8988T (cell line): ENCODE results near the gene RWDD1.

Experiments
- DNase-seq: peaks from one replicate; pipeline ENCODE4 v3.0.0; 2011

The RWDD1 gene, protein sequence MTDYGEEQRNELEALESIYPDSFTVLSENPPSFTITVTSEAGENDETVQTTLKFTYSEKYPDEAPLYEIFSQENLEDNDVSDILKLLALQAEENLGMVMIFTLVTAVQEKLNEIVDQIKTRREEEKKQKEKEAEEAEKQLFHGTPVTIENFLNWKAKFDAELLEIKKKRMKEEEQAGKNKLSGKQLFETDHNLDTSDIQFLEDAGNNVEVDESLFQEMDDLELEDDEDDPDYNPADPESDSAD

DNA sequence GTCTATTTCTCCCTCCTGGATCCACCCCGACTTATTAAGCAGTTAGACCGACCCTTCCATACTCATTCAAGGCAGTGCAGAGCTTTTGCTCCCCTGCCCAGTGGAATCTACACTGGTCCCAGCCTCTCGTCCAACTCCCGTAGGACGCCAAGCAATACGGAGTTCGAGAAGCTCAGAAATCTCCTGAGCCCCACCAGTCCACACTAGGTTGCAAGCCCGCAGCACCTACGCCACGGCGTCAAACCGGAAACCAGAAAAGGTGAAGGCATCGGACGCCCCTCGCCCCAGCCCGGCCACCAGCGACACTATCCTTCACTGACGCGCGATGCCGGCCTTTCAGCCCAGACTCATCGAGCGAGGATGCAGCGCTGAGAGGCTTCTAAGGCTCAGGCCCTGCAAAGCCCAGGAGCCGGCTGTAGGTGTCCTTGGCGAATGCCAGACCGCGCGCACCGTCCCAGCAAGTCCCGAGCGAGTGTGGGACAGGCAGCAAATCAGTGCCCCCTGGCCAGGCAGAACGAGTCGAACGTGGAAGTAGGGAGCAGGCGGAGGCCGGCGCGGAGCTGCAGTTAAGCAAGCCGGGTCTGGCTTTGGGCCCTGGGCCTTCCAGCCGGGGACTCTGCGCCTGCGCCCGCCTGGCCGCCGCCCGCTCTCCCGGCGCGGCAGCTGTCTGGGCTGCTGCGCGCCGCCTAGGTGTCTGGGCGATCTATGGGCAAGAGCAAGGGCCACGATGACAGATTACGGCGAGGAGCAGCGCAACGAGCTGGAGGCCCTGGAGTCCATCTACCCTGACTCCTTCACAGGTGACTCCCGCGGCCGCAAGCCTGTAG, at the start of gene RWDD1:
RWDD1 (plus strand) TSS at position 649 of the 827 bp plus-strand sequence; CDS start at position 728, 79 bp downstream.
- peak; percentile 82 for DNase-seq

DNA sequence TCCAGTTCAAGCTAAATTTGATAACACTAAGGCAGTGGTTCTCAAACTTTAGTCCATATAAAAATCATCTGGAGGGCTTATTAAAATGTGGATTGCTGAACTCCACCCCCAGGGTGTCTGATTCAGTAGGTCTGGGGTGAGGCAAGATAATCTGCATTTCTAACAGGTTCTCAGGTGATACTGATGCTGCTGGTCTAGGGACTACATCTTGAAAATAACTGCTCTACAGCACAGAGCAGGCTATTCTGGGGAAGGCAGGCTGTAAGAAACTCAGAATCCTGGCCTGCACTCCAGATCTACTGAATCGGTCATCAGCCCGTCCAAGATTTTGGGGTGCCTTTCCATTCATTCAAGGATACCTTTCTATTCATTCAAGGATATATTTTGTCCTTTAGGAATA, 48.4 kb upstream of the RWDD1 start:
- DNase-seq: no peak

DNA sequence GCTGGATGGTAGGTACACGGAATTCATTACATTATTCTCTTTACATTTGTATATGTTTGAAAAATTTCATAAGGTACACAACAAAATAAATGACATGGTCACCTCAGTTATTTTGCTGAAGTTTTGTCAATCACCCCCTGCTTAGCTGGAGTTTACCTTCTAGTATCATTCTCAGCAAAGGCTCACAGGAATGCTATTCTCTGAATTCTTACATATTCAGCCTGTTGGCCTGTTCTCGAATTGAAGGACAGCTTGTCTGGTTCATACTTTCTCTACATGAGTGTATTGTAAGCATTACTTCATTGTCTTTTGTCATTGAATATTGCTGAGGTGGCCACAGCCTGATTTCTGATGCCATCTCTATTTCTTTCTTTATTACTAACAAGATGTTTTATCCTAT, 47.1 kb upstream of the RWDD1 start:
- DNase-seq: no peak

DNA sequence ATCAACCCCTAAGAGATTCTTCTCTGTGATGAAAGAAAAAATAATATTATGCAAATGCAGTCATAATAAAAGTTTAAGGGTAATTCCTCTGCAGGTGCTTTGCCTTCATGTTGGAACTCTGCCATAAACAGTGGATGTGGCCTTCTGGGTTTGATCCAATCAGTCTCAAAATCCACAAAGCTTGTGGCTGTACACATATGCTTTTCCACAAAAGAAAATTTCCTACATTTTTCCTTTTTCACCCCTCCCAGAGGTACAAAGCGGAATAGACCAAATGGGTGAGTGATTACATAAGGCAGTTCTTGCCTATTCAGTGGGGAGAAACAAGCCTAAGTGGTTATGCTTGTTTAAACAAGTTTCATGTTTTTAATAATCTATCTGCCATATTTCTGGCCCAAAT, 43.2 kb upstream of the RWDD1 start:
- no peak for DNase-seq

DNA sequence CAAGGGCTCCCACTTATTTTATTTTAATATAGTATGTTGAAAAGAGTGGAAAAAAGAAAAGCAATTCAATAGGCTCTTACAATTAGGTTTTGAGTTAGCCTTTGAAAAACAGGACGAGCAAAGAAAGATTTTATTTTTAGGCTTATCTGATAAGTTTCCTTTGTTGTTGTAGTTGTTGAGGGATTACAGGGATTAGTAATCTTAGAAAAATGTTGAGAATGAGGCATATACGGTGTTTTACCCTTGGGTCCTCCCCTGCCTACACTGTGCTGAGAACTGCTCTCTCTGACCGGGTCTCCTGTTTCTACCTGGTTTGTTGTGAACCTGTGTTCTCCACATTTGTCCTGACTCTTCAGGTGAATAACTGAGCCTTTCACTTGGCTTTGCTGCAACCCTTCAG, 42.5 kb upstream of the RWDD1 start:
- DNase-seq: no peak

DNA sequence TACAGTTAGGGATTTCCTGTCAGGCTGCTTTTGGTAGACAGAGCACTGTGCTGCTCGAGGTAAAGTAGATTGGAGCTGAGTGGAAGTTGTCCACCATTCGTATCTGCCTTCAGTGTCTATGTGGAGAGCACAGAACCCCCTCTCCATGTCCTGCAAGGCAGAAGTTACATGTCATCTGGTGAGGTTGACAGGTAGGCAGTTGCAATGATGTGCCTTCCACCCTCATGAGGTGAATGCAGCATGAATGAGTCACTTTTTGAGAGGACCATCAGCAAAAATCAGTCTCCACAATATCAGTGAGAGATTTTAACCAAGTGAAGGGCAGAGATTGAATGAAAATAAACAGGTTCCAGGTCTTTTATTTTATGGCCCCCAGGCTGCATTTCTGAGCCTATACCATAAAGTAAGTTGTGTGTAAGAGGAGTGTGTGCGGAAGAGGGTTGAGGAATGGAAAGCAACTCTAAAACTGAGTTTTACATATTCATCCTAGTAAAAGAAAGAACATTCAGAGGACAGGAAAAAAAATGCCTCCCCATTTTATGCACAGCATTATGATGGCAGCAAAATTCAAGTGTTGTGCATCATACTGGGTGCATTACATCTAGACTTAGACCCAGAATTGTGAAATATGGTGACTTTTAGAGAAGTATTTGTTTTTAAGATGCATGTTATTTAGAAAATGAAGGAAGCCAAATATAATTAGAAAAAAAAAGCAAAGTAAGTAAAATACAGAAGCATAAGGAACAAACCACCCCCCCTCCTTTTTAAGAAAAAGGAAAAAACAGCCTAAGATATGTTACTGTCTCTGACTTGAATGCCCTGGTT, 41.6 kb upstream of the RWDD1 start:
- DNase-seq: no peak

DNA sequence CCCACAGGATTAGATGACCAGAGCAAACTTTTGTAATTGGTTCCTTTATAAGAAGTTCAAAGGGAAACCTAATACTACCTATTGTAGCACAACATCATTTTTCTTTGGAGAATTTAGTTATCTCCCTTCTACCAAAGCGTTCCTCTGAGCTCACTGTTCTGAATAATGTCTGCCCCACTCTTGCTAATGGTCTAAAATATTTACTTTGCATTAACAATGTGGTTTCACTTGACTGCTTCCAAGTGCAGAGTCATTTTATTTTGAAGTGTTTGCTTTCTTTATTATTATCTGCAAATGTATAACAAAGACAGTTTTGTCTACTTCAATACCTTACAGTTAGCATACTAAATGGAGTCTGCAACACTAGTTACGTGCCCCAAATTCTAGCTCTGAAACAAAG, 40.9 kb upstream of the RWDD1 start:
- DNase-seq: no peak

DNA sequence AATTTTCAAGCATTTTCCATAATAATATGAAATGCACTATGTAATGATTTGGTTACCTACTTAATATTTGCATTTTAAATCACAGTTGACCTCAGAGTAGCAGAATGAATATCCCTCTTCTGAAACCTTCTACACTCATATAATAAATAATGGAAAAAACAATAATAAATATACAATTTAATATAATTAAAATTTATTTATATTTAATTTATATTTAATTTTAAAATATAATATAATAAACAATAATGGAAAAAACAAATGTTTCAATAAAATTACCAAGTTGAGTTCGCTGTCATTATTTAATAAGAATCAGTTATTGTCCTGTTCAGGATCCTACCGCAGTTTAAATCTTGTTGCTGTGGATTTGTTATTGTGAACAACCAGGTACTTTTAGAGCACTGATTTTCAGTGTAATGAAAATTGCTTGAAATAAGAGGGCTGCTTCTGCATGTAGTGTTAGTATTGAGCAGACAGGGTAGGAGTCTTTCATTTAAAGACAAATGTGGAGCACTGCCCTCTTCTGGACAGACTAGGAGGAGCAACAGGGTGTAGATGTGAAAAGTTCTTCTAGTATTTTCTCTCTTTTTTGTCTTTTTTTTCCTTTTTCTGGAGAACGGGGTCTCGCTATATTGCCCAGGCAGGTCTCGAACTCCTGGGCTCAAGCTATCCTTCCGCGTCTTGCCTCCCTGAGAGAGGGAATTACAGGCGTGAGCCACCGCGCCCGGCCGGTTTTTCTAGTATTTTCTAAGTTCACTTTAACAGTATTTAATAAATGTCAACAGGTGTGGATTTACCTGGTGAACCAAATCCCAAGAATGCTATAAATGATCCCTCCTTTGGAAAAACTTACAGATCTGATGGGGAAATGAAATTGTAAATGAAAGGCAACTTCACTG, 39.4 kb upstream of the RWDD1 start:
- DNase-seq: peak; percentile 17

DNA sequence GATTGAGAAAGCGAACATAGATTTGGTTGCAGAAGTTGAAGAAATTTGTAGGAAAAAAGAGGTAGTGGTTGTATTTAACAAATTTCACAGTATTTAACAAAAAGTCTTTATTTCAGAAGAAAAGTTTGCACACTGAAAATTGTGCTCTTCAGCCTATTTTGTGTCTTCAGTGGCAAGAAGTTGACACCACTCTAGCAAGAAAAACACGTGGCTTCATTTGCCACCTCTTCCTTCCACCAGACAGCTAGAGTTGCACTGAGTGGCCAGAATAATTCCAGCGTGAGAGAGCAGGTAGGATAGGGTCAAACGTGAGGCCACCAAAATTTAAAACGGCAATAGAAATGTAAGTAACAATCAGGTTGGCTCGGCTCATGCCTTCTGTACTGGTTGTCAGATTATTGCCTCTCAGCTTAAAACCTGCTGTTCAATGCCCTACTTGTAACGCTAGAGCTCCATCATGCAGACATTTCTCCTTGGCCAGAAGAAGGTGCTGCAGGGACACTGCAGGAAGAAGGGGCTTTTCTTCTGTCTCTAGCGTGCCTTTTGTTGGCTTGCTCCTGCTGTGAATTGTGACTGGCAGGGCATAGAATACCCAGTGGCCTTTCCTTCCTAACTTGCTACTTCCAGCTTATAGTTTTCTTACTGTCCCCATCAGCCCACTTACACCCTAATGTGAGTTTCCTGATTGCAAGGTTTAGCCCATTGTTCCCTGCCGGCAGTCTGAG, 37.9 kb upstream of the RWDD1 start:
- no peak for DNase-seq

DNA sequence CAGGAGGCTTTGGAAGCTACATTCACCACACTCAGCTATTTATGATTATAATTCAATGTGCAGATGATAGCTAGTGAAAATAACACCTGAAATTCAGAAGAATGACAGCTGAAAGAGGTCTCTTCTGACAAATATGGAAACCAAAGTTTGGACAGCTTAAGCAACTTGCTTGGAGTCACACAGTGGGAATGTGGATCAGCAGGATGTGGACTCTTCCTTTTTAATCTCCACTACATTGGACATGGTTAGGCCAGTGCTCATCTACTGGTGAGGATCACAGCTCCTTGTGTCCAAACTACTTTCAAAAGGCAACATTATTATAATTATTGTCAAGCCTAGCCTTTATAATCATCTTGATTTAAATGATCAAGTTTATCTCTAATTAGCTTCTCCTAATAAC, 36.2 kb upstream of the RWDD1 start:
- DNase-seq: no peak

DNA sequence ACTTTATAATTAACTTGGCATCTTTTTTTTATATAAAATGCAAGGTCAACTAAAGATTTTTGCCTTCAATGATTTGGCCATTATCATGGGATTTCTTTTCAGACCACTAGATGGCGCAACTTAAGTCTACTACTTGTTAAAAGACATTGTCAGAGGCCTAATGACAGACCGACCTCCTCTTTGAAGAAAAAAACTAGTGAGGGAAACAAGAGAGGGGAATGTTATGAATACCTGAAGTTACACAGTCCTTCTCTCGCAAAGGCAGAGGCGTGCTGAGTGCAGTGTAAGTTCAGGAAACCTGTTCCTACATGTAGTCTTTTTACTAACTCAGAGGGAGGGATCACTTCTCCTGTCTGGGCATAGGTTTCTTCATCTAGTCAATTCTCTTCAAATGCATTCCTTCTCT, 35.1 kb upstream of the RWDD1 start:
- DNase-seq: no peak

DNA sequence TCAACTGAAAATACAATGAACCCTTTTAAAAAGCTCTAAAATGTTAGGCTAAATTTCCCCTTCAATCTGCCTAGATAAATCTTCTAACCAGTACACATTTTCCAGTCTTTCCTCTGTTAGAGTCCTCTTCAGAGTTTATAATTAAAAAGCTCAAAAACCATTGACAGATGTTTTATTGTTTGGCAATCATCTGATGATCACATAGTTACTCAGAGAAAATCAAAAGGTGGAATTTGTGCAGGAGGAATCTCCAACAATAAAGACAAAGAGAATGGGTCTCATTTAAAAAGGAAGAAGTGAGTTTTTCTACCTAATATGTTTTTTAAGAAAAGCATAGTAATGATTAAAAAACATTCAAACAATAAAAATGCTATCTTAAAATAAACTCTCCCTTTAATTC, 28.9 kb upstream of the RWDD1 start:
- DNase-seq: no peak

DNA sequence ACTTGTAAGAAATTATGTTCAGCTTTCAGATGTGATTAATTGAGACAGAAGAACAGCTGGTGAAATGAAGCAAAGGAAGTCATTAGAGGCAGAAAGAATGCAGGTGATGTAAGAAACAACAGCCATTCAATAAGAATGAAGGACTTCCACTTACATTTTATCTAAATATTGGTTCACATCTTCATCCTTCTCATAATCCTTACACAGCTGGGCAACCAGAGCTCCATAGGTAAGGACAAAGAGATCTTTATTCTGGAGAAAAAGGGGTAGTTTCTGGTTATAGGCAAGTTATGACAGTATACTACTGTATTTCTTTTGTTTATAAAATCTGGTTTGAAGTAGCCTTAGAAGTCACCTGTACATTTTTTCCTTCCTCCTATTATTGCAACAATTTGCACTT, 28.2 kb upstream of the RWDD1 start:
- no peak for DNase-seq

DNA sequence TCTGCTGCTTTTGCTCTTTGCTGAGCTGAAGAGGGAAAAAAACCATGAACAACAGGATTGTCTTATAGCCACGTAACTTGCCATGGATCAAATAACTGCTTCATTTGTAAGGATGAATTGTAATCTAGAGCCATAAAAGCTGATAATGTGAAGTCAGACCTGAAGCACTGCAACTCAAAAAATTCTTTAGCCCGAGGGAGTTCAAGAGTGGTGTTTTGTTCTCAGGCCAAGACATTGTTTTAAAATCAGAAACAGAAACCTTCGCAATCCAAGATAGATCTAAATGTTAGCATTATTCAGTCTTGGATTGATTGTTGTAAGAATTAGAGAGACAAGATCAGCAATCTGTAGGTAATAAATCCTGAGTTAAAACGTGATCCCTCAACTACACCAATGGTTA, 25.7 kb upstream of the RWDD1 start, which contains the start of gene TRAPPC3L:
TRAPPC3L (minus strand) TSS at position 34 of the 400 bp plus-strand sequence. CDS start 170 bp downstream, outside the sequence.
- no peak for DNase-seq

DNA sequence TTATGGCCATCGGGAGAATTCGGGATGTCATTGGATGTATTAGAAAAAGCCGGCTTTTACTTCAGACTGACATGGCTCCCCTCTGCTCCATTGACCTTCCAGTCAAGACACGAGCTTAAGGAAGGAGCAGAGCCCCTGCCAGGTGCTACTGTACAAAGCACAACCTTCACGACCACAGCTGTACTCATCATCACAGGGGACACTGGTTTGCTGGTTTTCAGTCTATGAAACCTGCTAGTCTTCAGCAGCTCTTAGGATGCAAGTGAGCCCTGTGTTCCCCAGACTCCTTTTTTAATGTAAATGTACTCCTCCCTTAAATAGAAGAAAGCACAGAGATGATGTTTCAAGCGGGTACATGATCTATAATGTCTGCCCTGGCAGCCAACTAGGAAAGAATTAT, 23.9 kb upstream of the RWDD1 start:
- no peak for DNase-seq

DNA sequence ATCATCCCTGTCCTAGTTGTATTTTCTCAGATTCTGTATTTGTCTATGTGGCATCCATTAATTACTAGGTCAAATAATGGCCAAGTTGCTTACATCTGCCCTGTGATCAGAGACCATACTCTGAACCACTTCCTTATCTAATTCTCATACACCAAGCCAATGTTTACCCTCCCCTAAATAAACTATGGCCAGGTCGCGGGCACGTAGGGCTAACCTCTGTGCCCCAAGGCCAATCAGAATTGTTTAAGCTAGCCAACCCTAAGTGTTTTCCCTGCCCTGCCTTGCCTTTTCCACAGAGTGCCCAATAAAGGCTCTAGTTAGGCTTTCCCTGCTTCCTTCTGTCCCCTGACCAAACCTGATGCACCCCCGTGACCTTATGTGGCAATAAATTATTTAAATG, 20.5 kb upstream of the RWDD1 start:
- DNase-seq: no peak

DNA sequence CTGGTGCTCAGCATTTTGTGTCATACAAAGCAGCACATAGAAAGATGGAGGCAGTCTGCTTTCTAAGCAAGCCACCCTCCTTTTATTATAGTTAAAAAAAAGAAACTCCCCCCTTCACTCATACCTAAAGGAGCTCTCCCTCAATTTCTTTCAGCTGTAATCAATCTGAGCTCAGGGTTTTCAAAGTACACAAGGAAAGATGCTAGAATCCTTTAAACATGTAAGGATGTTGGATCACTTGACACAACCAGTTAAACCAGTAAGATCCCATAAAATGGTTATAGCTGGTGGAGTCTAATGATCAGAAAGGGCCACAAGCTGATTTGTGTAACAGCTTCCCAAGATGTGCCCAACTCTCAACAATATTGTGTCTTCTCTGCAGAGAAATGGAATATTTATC, 17.9 kb upstream of the RWDD1 start, which contains the start of gene CALHM4:
CALHM4 (plus strand) TSS at position 301 of the 400 bp plus-strand sequence; CDS start at position 344, 43 bp downstream.
- DNase-seq: no peak

DNA sequence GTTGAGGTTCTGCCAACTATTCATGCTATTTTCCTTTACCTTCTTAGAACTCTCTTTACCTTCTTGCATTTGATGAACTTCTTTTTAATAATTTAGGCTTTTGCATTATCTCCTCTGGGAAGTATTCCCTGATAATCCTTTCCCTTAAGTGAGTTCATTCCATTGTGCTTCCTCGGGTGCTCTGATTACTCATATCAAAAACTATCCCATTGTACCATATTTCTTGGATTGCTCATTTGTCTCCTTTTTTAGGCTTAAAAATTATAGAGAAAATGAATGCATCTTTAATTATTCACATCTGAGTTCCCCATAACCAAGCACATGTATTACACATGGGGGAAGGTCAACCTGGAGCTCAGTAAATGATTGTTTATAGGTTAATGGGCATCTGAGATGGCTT, 15.2 kb upstream of the RWDD1 start:
- DNase-seq: no peak

DNA sequence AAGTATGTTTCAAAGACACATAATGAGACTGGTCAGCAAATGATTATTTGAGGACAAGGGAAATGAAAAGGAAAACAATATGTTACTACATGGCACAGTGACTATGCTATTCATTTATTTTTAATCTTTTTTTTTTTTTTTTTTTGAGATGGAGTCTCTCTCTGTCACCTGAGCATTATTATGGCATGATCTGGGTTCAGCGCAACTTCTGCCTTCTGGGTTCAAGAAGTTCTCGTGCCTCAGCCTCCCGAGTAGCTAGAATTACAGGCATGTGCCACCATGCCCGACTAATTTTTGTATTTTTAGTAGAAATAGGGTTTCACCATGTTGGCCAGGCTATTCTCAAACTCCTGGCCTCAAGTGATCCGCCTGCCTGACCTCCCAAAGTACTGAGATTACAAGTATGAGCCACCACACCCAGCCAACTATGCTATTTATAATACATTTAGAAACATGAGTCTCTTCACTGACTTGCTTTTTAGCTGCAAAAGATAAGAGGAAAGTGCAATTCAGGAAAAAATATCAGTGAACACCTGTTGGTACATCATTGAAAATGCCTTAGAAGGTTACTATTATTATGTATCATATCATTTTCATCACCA, 14.4 kb upstream of the RWDD1 start:
- no peak for DNase-seq

DNA sequence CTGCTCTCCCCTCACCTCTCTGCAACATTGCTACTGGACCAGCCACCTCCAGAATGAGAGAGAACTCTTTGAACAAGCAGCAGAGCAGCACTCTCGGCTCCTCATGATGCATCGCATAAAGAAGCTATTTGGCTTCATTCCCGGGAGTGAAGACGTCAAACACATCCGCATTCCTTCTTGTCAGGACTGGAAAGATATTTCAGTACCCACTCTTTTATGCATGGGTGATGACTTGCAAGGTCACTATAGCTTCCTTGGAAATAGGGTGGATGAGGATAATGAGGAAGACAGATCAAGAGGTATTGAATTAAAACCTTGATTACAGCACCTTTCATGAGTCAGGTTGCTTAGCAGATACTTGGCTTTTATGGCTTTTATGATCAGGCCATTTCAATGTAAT, 13.4 kb upstream of the RWDD1 start:
- no peak for DNase-seq

DNA sequence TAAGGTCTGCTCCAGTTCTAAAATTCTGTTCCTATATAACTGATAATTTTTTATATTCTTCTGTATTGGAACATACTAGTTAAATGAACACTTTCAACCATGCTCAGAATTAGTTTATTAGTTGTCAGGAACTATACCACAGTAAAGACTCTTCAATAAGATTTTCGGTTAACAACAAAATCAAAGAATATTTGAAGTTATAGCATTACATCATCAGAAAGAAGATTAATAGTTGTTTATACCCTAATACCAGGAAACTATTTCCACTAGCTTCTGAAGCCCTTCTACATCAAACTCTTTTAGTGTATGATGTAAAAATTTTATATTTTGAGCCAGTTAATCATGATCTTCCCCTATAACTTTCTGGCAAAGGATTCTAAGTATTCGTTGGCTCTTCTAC, 11.2 kb upstream of the RWDD1 start:
- DNase-seq: no peak
